GM13976 (cell line): ENCODE results near the gene PTGS1.
"Not testable (repeated sequence)": the region's sequence is repeated elsewhere in the genome, so short reads cannot be mapped to it uniquely, and the experiment has no call there.

Experiments used
- DNase-seq: peaks from one replicate; pipeline ENCODE4 v3.0.0; 2012; ENCODE audit warnings: low spot score
- in situ Hi-C: fragments of 300-500 bp; cut with MboI; formaldehyde crosslinking; loops from one replicate; pipeline ENCODE4 v1.12.0; 2022; ENCODE audit warnings: low sequenced_read_pairs, mixed read lengths, inconsistent platforms; ENCODE audit not compliant: unreplicated experiment
- TF ChIP-seq, protein P1 (sequence below): IDR thresholded peaks from 2 replicates; pipeline ENCODE4 v1.5.1; 2012; ENCODE audit warnings: borderline replicate concordance, mild to moderate bottlenecking; ENCODE audit not compliant: insufficient read depth; ENCODE audit errors: extremely low read depth, missing control alignments, control extremely low read depth

The PTGS1 gene

DNA sequence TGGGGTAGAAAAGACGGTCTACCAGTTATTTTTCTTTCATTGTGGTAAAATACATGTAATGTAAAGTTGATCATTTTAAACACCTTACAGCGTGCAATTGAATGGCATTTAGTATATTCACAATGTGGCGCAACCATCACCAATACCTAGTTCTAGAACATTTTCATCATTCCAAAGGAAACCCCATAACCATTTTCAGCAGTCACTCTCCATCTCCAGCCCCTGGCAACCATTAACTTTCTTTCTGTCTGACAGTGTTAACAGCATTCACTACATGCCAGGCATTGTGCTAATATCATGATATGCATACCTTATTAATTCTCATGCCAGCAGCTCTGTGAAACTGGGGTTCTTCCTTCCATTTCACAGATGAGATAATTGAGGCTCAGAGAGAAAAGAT is 32.0 kb downstream of the PTGS1 start:
- DNase-seq: no peak
- TF ChIP-seq, protein P1, sequence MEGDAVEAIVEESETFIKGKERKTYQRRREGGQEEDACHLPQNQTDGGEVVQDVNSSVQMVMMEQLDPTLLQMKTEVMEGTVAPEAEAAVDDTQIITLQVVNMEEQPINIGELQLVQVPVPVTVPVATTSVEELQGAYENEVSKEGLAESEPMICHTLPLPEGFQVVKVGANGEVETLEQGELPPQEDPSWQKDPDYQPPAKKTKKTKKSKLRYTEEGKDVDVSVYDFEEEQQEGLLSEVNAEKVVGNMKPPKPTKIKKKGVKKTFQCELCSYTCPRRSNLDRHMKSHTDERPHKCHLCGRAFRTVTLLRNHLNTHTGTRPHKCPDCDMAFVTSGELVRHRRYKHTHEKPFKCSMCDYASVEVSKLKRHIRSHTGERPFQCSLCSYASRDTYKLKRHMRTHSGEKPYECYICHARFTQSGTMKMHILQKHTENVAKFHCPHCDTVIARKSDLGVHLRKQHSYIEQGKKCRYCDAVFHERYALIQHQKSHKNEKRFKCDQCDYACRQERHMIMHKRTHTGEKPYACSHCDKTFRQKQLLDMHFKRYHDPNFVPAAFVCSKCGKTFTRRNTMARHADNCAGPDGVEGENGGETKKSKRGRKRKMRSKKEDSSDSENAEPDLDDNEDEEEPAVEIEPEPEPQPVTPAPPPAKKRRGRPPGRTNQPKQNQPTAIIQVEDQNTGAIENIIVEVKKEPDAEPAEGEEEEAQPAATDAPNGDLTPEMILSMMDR: no peak
- in situ Hi-C loops: no loop called here

DNA sequence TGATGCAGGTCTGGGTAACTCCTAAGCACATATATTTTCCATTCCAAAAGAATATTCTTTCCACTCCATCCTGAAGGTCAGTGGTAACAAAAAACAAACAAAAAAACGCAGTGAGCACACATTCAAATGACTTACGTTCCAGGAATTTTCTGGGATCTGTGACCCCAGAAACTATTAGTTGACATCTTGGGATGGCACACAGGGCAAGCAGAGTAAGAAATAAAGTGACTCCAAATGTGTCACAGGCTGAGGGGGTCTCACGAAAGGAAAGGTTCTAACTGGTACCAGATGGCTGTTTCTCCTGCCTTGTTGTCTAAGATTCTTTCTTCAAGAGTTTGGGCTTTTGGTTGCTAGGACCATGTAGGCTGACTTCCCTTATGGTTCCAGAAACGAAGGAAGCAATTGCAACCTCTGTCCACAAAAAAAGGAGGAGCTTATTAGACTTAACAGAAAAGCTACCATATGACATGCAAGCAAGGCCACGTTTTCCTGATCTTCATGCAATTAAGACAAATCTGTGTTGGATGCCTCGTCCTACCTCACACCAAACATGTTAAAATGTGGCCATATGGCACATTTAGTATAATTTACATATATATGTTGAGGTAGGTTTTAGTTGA is 32.7 kb downstream of the PTGS1 start:
- TF ChIP-seq, protein P1: no peak
- in situ Hi-C loops: no loop called here
- no peak for DNase-seq

DNA sequence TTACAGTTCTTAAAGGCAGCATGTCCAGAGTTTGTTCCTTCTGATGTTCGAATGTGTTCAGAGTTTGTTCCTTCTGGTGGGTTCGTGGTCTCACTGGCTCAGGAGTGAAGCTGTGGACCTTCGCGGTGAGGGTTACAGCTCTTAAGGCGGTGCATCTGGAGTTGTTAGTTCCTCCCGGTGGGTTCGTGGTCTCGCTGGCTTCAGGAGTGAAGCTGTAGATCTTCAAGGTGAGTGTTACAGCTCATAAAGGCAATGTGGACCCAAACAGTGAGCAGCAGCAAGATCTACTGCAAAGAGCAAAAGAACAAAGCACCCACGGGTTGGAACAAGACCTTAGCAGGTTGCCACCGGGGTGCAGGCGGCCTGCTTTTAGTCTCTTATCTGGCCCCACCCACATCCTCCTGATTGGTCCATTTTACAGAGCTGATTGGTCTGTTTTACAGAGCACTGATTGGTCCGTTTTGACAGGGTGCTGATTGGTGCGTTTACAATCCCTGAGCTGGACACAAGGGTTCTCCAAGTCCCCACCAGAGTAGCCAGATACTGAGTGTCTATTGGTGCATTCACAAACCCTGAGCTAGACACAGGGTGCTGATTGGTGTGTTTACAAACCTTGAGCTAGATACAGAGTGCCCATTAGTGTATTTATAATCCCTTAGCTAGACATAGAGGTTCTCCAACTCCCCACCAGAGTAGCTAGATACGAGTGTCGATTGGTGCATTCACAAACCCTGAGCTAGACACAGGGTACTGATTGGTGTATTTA is 34.7 kb downstream of the PTGS1 start:
- DNase-seq, in situ Hi-C loops: not testable (repeated sequence)

DNA sequence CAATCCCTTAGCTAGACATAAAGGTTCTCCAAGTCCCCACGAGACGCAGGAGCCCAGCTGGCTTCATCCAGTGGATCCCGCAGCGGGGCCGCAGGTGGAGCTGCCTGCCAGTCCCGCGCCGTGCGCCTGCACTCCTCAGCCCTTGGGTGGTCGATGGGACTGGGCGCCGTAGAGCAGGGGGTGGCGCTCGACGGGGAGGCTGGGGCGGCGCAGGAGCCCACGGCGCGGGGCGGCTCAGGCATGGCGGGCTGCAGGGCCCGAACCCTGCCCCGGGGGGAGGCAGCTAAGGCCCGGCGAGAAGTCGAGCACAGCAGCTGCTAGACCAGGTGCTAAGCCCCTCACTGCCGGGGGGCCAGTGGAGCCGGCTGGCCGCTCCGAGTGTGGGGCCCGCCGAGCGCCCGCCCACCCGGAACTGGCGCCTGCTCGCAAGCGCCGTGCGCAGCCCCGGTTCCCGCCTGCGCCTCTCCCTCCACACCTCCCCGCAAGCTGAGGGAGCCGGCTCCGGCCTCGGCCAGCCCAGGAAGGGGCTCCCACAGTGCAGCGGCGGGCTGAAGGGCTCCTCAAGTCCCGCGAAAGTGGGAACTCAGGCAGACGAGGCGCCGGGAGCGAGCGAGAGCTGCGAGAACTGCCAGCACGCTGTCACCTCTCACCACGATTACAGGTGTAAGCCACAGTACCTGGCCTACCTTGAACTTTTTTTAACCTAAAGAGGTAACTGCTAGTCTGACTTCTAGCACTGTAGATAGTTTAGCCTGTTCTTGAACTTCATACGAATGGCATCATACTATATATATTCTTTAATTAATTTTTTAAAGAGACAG is 35.5 kb downstream of the PTGS1 start:
- TF ChIP-seq, protein P1: no peak
- no peak for DNase-seq
- in situ Hi-C loops: no loop called here

DNA sequence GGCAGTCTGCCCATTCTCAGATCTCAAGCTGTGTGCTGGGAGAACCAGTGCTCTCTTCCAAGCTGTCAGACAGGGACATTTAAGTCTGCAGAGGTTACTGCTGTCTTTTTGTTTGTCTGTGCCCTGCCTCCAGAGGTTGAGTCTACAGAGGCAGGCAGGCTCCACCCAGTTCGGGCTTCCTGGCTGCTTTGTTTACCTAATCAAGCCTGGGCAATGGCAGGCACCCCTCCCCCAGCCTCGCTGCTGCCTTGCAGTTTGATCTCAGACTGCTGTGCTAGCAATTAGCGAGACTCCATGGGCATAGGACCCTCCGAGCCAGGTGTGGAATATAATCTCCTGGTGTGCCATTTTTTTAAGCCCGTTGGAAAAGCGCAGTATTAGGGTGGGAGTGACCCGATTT is 43.3 kb downstream of the PTGS1 start:
- DNase-seq, in situ Hi-C loops: not testable (repeated sequence)

DNA sequence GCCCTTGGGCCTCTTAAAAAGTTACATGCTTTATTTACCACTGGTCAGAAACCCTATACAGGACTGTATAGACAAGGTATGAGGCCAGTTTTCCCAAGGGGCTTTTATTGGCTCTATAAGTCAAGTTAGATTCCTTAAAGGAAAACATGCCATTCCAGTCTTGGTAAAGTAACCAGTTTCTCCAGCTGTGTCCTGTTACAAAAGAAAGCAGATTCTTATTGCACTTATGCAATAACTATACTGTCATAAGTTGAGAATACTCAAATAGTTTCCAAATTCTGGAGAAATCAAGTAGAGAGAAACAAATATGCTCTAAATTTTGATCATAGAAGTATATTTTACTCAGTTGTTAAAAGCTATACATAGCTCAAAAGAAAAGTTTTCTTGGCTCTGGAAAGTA is 47.2 kb downstream of the PTGS1 start:
- DNase-seq: no peak
- TF ChIP-seq, protein P1: no peak
- in situ Hi-C loops: no loop called here

DNA sequence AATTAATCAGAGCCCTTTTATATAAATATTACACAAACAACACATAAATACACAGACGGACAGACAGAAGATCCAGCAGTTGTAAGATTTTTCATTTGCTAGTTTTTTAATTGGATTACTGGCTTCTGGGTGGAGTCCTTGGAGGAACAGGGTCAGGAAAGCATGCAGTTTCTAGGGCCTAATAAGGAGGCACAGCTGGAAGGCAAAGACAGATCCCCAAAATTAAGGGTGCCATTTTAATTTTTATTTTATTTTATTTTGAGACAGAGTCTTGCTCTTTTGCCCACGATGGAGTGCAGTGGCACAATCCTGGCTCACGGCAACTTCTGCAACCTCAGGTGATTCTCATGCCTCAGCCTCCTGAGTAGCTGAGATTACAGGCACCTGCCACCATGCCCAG is 49.5 kb downstream of the PTGS1 start:
- TF ChIP-seq, protein P1: no peak
- in situ Hi-C loops: no loop called here
- no peak for DNase-seq
